Measurements from ENCODE around the gene ADAM19.

Gene ADAM19, protein sequence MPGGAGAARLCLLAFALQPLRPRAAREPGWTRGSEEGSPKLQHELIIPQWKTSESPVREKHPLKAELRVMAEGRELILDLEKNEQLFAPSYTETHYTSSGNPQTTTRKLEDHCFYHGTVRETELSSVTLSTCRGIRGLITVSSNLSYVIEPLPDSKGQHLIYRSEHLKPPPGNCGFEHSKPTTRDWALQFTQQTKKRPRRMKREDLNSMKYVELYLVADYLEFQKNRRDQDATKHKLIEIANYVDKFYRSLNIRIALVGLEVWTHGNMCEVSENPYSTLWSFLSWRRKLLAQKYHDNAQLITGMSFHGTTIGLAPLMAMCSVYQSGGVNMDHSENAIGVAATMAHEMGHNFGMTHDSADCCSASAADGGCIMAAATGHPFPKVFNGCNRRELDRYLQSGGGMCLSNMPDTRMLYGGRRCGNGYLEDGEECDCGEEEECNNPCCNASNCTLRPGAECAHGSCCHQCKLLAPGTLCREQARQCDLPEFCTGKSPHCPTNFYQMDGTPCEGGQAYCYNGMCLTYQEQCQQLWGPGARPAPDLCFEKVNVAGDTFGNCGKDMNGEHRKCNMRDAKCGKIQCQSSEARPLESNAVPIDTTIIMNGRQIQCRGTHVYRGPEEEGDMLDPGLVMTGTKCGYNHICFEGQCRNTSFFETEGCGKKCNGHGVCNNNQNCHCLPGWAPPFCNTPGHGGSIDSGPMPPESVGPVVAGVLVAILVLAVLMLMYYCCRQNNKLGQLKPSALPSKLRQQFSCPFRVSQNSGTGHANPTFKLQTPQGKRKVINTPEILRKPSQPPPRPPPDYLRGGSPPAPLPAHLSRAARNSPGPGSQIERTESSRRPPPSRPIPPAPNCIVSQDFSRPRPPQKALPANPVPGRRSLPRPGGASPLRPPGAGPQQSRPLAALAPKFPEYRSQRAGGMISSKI
- 235 to 271 reads per million in 2 donors for total RNA-seq

DNA sequence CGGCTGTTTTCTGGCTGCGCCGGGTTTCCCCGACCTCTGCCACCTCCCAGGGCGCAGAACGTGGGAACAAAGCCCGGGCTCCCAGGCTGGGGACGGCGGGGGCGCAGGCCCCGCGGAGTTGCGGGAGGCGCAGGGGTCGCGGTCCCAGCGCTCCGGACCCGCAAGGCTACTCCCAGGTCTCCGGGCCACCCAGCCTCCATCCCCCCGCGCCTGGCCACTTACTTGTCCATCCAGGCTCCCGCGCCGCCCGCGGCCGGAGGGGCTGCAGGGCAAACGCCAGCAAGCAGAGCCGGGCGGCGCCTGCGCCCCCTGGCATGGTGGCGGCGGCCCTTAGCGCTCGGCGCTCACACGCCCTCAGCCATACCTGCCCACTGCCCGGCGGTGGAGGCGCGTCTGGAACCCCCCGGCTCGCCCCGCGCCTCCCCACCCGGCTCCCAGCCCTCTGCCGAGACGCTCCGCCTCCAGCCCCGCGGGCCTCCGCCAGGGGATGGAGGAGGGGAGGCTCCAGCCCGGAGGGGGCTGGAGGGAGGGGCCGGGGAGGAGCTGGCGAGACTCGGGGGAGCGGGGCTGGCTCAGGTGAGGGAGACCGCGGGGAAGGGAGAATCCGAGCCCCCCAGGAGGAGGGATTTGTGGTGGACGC is at the start of gene ADAM19:
TSS of gene ADAM19 (minus strand) at position 395 of the 640 bp plus-strand sequence. CDS start at position 316, 79 bp downstream.
- DNase-seq: peak; percentile 21 to 78 (median 33)

DNA sequence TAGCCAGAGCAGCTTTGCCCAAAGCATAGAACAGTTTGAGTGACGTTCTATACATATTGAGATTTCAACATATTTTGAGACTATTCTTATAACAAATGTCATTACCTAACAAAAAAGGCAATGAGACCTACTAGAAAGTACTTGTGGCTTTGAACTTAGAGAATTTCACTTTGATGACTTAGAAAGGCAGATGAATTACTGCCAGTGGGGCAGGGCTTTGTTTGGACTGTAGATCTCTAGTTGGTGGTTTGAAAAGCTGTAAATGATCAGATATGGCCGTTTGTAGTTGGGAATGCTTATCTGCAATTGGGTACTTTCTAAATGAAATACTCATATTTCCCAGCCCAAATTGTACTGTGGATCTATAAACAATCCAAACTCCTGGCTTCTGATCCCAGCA is 48.6 kb upstream of the ADAM19 start:
- DNase-seq: no peak

DNA sequence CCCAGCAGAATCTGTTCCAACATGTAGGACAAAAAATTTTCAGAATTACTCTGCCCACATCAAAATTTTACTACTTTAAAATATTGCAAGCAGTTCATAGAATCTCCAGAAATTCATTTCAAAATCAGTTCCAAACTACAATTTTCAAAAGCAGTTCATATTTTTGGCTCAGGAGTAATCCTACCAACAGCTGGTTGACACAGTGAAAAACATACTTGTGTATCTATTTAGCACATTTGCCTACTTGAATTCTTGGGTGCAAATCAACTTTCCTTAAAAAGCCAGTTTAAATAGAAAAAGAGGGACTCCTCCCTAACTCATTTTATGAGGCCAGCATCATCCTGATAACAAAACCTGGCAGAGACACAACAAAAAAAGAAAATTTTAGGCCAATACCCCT is 45.2 kb upstream of the ADAM19 start:
- DNase-seq: no peak

DNA sequence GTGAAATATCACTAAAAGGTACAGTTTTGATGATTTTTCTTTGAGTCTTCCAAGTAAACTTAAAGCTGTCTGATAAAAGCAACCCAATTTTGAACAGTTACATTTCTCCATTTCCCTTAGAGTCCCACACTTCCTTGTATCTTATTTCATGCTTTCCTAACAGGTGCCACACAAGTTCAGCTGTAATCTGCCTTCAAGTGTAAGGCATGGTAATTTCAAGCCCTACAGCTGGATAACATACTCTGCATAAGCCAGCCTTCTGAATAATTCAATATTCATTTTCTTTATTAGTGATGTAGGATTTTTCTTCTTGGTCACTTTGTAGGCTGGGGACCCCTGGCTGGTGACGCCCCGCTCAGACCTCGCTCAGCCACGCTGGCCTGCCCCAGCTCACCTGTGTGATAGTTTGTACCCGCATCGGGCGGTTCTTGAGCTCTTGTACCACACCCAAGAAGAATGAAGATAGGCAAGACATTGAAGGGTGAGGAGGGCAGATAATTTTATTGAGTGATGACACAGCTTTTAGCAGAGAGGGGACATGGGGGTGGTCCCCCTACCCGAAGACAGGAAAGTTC is 42.7 kb upstream of the ADAM19 start:
- no peak for DNase-seq

DNA sequence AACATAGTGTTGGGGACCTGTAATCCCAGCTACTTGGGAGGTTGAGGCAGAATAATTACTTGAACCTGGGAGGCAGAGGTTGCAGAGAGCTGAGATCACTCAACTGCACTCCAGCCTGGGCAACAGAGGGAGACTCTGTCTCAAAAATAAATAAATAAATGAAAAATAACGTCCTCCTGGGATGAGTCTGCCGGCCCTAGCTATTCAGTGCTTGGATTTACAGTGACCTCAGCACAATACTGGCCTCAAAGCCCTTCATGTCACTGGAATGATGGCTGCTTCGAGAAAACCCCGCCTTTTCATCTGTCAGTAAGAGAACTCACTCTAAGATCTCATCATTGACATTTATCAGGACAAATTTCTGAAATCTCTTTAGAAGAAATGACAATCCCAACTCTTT is 41.2 kb upstream of the ADAM19 start:
- DNase-seq: no peak

DNA sequence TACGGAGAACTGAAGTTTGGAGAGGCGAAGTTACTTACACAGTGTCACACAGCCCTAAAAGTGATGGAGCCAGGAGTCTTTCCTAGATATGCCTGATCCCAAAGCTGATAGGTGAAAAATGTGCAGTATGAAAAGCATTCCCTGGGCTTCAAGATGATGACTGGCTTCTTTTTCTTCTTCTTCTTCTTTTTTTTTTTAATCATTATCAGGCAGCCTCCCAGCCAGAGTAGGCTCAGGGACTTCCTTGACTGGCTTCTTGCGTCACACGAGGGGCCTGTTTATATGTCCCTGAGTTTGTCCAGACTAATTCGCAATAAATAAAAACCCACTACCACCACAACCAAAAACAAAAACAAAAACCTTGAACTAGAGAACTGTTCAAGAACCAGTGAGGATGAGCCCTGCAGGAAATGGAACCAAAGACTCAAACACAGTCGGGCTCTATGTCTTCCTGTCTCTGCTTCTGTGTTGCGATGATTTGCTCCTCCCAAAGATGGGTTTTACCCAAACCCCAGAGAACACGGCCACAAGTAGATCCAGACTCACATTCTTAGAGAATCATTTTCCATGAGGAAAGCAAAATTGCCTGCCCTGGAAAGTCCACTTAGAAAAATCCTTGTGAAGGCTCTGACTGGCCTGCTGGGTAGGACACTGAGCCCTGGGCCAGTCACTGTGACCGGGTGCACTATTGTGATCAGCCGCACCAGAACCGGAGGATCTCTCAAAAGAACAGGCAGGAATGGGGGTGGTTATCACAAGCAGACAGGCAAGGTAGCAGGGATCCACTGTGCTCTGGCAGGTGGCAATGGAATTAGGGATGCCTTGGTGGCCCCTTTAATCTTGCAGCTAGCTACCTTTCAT is 38.0 kb upstream of the ADAM19 start:
- DNase-seq: peak in 1 of 5 experiments; percentile 60

DNA sequence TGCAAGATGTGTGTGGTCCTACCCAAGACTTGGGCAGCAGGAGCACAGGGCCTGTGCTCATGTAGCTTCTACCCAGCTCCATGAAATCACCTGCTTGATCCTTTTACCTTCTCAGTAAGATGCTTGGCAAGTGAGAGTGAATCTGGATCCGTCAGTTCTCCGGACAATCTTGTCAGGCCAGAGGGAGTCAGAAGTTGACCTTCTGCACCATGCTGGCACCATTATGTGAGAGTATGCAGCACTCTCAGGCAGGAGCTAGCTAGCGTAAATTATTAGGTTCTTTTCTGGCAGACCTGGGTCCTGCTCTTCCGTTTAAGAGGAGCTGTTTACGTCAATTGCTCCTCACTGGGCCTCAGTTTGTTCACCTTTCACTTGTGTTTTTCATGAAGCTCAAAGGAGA is 37.0 kb upstream of the ADAM19 start:
- no peak for DNase-seq

DNA sequence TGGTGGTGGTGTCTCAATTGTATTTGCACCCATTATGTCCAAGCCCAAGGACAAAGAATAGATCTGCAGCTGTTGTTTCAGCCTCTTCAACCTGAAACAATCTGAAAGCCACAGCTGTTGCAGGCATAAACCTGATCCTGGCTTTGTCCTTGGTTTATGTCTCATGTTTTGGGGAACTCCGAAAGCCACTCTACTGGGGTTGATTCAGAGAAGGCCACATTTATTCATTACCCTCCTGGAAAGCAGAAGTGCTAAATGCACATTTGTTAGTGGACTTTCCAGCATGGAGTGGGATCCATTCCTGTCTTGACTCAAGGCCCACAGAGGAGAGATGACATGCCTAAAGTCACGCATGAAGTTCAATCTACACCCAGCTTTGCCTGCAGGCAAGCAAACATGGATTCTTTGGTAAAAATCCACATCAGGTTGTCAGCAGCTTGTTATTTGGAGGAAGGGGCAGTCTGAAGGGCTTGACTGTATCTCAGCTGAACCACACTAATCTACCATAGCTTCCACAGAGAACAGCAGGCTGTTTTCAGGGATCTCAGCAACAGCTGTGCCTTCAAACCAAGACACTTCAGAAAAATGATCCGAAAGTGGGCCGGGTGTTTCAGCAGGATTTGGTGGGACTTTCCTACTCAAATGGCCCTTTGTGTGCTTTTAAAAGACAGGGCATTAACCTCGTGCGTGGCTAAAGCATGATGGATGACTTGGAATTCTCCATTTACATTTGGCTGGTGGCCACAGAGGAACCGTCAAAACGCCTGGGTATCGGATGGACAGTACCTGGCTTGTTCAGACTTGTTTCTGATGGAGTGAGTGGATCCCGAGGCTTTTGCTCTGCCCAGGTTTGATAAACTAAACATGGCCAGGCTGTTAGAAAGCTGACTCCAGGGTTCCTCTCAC is 36.2 kb upstream of the ADAM19 start:
- DNase-seq: no peak

DNA sequence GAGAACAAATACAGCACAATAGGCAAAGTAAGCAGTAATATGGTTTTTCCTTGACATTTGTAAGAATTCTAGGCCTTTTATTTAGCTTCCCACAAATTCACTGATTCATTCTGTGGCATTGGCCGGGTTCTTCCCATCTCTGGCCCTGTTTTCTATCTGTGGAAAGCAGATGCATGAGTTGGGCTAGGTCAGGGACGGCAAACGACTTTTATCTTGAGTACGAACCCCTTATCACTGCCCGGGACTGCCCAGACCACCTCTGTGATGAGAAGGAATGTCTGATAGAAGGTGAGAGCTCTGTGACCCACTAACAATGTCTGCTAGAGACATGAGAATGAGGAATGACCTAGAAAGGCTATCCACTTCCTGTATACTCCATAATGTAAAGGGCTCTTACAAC is 35.4 kb upstream of the ADAM19 start:
- DNase-seq: no peak

DNA sequence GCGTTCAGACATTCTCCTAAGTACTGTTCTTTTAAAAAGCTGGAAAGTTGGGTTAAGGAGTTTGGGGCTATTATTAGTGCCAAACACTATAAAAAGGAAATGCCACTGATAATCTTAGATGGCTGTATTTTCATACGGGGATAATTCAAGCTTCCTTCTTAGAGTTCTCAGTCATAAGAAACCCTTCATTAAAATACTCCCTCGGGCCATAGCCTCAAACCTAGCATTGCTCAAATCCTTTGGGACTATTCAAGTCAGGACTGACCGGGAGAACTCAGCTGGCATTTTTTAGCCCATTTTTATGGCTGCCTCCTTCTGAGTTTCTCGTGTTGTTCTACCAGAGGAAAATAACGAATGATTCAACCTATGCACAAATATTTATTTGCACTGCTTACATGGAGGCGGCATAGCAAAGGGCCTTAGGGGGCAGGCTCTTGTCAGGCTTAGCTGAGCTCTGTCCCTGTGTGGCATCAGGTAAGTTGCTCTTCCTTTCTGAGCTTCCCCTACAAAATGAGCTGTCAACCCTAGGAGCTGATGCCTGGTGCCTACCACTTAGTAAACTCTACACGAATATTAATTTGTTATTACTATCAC is 33.5 kb upstream of the ADAM19 start:
- DNase-seq: no peak

DNA sequence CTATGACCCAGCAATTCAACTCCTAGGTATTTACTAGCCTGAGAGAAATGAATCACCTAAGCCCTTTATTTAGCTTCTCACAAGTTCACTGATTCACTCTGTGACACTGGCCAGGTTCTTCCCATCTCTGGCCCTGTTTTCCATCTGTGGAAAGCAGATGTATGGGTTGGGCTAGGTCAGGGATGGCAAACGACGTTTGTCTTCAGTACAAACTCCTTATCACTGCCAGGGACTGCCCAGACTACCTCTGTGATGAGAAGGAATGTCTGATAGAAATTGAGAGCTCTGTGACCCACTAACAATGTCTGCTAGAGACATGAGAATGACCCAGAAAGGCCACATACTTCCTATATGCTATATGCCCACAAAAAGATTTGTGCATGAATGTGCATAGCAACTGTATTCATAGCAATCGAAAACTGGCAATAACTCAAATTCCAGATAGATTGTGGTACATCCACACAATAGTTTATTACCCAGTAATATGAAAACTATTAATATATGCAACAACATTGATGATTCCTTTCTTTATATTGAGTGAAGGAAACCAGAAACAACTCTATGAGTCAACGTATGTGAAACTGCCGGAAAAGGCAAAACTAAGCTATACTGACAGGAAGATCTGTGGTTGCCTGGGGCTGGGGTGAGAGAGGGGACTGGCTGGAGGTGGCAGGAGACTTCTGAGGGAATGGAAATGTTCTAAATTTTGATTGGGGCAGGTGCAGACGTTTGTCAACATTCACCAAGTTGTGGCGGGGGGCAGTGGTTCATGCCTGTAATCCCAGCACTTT is 32.0 kb upstream of the ADAM19 start:
- peak in 4 of 5 experiments; percentile 36 to 89 (median 58) for DNase-seq

DNA sequence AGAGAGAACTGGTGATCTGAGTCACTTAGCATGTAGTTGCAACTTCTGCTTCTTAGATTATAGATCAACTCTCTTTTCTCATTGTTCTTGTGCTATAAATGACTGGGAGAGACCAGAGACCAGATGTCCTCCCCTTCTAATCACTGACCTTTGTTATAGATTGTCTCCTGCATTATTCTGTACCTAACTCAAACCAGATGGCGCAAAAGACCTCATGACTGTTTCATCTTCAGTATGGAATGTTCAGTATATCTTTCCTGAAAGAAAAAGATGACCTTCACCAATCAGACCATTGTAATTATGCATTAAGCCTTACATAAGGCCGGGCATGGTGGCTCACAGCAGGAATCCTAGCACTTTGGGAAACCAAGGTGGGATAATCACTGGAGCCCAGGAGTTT is 30.5 kb upstream of the ADAM19 start:
- DNase-seq: no peak

DNA sequence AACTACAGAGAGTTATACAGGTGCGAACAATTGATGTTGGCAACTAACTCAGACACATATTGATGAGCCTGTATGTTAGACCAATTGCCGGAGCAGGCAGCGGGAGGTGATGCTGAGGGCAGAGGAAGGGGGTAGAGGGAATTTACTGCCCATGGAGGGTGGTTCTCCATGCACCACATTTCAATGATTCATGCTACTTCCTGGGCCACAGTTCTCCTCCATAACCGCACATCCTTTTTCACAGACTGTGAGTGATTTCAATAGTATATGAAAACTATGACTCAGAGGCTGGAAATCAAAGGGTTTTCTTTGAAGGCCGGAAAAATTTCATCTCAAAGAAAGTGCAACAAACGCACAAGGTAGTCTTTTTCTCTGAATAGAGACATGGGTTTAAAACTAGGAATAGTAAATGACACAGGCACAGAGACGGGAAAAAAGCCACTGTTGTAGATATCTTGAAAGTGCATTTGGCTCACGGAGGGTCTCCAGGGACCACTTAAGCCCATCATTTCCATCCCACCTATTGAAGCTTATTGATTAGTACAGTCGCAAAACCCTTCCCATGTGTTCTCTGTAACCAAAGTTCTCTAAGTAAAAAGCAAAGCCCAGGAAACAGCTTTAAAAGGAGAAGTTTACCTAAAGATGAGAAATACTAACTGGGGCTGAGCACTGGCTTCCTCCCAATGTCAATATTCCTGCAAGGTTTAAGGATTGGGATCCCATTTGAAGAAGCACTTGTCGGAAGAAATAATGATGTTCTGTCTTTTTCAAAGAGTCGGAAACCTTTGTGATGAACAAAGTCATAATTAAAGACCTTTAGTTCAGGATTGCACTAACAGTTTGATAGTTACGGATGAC is 28.0 kb upstream of the ADAM19 start:
- peak; percentile 24 to 93 (median 58) for DNase-seq

DNA sequence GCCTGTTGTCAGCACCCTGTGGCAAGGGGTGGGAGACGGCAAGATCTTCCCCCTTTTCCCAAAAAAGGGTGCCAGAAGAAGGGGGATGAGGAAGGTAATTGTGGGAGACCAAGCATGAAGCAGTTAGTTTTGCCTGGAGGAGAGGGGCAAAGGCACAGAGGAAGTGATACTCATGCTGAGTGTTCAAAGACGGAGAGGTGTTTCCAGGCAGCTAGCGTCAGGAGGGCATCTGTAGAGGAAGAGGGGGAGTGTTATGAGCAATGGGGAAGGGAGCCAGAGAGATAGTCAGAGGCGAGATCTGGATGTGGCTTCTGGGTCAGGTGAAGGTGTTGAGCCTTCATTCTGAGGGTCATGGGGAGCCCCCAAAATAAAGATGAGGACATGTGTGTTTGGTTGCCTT is 26.9 kb upstream of the ADAM19 start:
- DNase-seq: peak in 1 of 5 experiments; percentile 60

DNA sequence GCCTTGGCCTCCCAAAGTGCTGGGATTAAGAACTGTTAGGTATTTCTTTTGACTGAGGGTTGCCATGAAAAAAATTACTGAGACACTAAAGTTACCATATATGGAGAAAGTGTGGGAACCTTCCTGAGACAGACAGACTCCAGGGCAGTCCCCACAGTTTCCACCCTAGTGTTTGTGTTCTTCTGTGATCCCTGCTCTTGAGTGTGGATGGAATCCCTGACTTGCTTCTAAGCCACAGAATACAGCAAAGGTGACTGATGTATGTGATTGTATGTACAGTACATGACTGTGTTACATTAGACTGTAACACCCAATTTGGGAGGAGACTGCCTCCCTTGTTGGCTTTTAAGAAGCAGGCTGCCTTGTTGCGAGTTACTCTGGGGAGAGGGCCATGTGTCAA is 24.7 kb upstream of the ADAM19 start:
- DNase-seq: no peak

DNA sequence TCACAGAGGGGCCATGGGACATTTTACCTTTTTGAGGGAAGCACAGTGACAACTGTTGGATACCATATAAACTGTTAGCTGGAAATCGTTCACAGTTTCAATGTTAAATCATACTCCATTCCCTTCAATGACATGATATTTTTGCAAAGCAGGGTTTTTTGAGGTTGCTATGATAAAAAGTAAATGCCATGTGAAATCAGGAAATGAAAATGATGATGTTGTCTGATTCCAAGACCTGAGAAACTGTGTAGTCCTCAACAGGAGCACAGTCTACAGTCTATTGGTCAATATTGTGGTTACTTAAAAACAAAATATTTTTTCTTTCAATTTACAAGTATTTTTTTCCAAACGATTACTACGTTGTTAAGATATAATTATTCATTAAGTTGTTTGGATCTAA is 24.0 kb upstream of the ADAM19 start:
- peak in 1 of 5 experiments; percentile 45 for DNase-seq

DNA sequence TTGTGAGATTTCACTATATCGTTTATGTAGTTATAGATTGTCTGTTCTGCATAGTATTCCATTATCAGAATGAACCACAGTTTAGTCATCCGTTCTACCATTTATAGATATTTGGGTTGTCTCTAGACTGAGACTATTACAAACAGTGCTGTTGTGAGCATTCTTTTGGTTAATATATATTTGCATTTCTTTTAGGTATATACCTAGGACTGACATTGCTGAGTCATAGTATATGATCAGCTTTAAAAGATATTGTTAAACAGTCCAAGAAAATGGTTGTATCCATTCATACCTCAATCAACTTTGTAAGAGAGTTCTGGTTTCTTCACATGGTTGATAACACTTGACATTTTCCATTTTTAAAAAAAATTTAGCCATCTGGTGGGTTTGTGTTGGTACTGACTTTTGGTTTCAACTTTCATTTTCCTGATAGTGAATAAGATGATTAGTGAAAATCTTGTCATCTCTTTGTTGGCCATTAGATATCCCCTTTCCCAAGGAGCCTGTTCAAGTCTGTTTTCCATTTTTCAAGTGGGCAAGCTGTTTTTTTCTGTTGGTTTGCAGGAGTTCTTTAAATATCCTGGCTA is 22.9 kb upstream of the ADAM19 start:
- no peak for DNase-seq

DNA sequence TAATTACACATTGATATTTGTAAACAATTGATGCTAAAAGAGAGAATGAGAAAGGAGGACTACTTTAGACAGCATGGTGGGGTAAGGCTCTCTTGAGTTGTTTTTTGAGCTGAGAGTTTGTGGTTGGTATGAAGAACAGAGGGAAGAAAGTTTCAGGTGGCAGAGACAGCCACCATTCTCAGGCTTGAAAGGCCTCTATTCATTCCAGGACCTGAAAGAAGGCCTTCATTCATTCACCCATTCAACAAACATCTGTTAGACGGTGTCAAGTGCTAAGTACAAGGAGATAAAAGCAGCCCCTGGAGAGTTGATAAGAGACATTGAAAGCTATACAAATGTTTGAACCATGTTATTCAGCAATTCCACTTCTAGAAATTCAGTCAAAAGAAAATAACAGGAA is 21.7 kb upstream of the ADAM19 start:
- peak in 1 of 5 experiments; percentile 71 for DNase-seq
